NCI-H146 treated with DMSO at 0.1 percent for 48 hours (cell line): ENCODE results near the gene KRT79.

ENCODE experiments used
- DNase-seq: peaks from one replicate; lab custom pipeline; 2025; ENCODE audit not compliant: unreplicated experiment; lab: John Stamatoyannopoulos, UW

The KRT79 gene

GRCh38 chr12:52819731-52820510, 14.2 kb downstream of the KRT79 start:
- DNase-seq, result no peak

GRCh38 chr12:52818887-52819420, 15.2 kb downstream of the KRT79 start:
- no peak for DNase-seq

- DNase-seq, result peak; percentile 75
These were observed 15.7 kb downstream of the KRT79 start for GRCh38 chr12:52818388-52818787.

GRCh38 chr12:52817699-52818238, 16.3 kb downstream of the KRT79 start:
- no peak for DNase-seq

- DNase-seq, result no peak
These were observed 17.0 kb downstream of the KRT79 start for GRCh38 chr12:52817003-52817698.

GRCh38 chr12:52815676-52816588, 18.2 kb downstream of the KRT79 start:
- no peak for DNase-seq

GRCh38 chr12:52815161-52815560, 18.9 kb downstream of the KRT79 start:
- DNase-seq, result no peak

GRCh38 chr12:52814710-52815155, 19.4 kb downstream of the KRT79 start:
- no peak for DNase-seq

- DNase-seq, result no peak
These were observed 20.0 kb downstream of the KRT79 start, which contains the start of gene KRT4 for GRCh38 chr12:52813885-52814709. TSS of gene KRT4 (minus strand) at chr12:52814116. CDS start at chr12:52814058, 58 bp downstream.

GRCh38 chr12:52813203-52813819, 20.8 kb downstream of the KRT79 start:
- DNase-seq, result no peak

GRCh38 chr12:52812749-52813148, 21.4 kb downstream of the KRT79 start:
- DNase-seq, result no peak

- DNase-seq, result no peak
These were observed 22.1 kb downstream of the KRT79 start for GRCh38 chr12:52812073-52812400.

GRCh38 chr12:52811191-52812072, 22.7 kb downstream of the KRT79 start:
- DNase-seq, result no peak

GRCh38 chr12:52810554-52810953, 23.6 kb downstream of the KRT79 start:
- DNase-seq, result no peak

- no peak for DNase-seq
These were observed 24.9 kb downstream of the KRT79 start for GRCh38 chr12:52809166-52809565.

GRCh38 chr12:52808573-52809160, 25.4 kb downstream of the KRT79 start:
- DNase-seq, result no peak

GRCh38 chr12:52807544-52808470, 26.3 kb downstream of the KRT79 start:
- DNase-seq, result no peak
